ENCODE results near the gene ABCG1.

Gene ABCG1

GRCh38 chr21:42214081-42214750, 4.7 kb upstream of the ABCG1 start:
- no peak for DNase-seq (ENCODE audit: low read depth)
- no peak overlapping the region for H3K4me3 ChIP-seq (ENCODE audit: low read depth, low read length)
- in situ Hi-C loops (cut with HindIII; ENCODE audit: low sequenced_read_pairs), result no loop called here
- TF ChIP-seq CTCF (IDR thresholded peaks at IDR 0.05; ENCODE audit: low read depth, low read length, missing control alignments), result no peak

- no peak for TF ChIP-seq CTCF (IDR thresholded peaks at IDR 0.05; ENCODE audit: low read depth, low read length, missing control alignments)
- in situ Hi-C loops (cut with HindIII; ENCODE audit: low sequenced_read_pairs), result no loop called here
- no peak overlapping the region for H3K4me3 ChIP-seq (ENCODE audit: low read depth, low read length)
- DNase-seq (ENCODE audit: low read depth), result no peak
These were observed 4.0 kb upstream of the ABCG1 start for GRCh38 chr21:42214921-42215320.

- no peak for TF ChIP-seq CTCF (IDR thresholded peaks at IDR 0.05; ENCODE audit: low read depth, low read length, missing control alignments)
- H3K4me3 ChIP-seq (ENCODE audit: low read depth, low read length), result no peak overlapping the region
- in situ Hi-C loops (cut with HindIII; ENCODE audit: low sequenced_read_pairs), result no loop called here
These were observed 2.8 kb upstream of the ABCG1 start for GRCh38 chr21:42215942-42216725.

GRCh38 chr21:42216726-42217572, 2.0 kb upstream of the ABCG1 start:
- TF ChIP-seq CTCF (IDR thresholded peaks at IDR 0.05; ENCODE audit: low read depth, low read length, missing control alignments), result no peak
- H3K4me3 ChIP-seq (ENCODE audit: low read depth, low read length), result no peak overlapping the region
- no peak for DNase-seq (ENCODE audit: low read depth)
- in situ Hi-C loops (cut with HindIII; ENCODE audit: low sequenced_read_pairs), result no loop called here

More at GRCh38 chr21:42215942-42216725, 2.8 kb upstream of the ABCG1 start:
- no peak for DNase-seq (ENCODE audit: low read depth)

- H3K4me3 ChIP-seq (ENCODE audit: low read depth, low read length), result peak overlapping the region; percentile 30
- in situ Hi-C loops (cut with HindIII; ENCODE audit: low sequenced_read_pairs), result no loop called here
- no peak for DNase-seq (ENCODE audit: low read depth)
- no peak for TF ChIP-seq CTCF (IDR thresholded peaks at IDR 0.05; ENCODE audit: low read depth, low read length, missing control alignments)
These were observed 732 bp downstream of the ABCG1 start for GRCh38 chr21:42219606-42220137.

- DNase-seq (ENCODE audit: low read depth), result peak; percentile 42
- peak overlapping the region; percentile 30 for H3K4me3 ChIP-seq (ENCODE audit: low read depth, low read length)
- in situ Hi-C loops (cut with HindIII; ENCODE audit: low sequenced_read_pairs), result no loop called here
- no peak for TF ChIP-seq CTCF (IDR thresholded peaks at IDR 0.05; ENCODE audit: low read depth, low read length, missing control alignments)
These were observed 1.3 kb downstream of the ABCG1 start for GRCh38 chr21:42220138-42220701.
